Activated naive CD8-positive, alpha-beta T cell treated with anti-CD3 and anti-CD28 coated beads, Interleukin-2, amount 50 U/mL, for 16 hours (primary cell): ENCODE results near the gene CFAP74.
A peak's percentile ranks its signal among the peaks of the same experiment; 100 is the strongest.

ENCODE experiments used
- DNase-seq: peaks from one replicate; pipeline ENCODE4 v3.0.0-alpha.2; 2020; ENCODE audit warnings: low read depth, low spot score

The CFAP74 gene, protein sequence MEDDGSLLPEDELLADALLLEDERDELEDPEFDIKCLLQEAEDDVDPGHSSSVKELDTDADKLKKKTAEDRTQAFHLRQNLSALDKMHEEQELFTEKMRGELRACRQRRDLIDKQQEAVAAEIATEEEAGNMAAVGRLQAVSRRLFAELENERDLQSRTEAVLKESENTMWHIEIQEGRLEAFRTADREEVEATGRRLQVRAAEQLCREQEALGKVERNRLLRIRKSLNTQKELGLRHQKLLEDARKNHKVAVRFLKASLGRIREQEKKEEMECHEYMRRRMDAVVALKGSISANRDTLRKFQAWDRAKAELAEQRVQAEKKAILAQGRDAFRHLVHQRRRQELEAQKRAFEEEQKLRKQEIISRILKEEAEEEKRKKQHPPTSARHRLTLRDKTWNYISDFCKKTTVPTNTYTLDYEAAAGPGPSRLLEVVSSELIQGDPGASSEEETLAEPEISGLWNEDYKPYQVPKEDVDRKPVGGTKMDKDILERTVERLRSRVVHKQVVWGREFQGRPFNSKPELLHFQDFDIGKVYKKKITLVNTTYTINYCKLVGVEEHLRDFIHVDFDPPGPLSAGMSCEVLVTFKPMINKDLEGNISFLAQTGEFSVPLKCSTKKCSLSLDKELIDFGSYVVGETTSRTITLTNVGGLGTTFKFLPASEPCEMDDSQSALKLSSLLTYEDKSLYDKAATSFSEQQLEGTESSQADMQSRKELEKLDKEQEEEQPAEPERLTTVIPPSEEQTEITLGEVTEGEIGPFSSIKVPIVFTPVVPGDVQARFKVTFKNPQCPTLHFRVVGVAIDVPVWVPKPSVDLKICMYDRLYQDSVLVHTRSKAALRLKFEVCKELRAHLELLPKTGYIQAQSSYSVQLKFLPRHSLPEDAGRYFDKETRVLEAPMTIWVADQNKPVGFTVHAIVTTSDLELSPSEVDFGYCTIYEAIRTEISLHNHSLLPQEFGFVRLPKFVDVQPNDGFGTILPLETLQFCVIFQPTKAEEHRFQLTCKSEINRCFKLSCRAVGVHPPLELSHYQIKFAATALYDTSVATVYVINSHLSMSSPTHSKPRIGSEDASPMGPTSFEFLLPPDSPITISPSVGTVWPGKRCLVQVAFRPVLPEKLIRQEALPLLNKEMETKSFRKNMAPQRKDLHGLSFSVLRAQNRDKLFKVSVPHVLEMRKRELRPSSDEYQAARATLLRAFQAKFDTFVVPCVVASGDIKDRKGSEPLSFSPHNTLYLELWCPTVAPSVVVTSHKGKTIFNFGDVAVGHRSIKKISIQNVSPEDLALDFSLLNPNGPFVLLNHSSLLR (N-terminal part only)

DNA sequence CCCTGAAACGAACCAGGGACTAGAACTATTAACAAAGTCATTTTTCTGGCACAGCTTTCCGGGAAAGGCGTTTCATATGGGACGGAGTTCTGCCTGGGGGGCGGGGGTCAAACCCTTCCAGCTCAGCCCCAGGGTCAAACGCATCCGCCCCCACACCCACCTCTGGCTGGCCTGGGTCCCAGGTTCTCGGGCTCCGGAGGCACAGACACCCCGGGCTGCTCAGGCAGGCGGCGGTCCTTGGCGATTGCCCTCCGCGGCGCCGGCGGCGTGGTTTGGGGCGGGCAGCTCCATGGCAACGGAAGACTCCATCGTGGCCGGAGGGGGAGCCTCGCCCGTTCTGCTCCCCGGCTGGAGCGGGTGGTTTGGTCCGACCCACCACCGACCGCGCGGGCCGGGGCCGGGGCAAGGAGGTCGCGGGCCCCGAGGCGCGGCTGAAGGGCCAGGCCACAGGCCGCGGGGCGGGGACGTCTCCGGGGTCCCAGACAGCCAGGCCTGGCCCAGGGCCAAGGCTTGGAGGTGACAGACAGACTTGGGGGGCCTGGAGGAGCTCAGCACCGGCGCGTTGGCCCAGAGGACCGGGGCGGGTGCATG is at the start of gene CFAP74:
TSS of gene CFAP74 (minus strand) at position 246 of the 591 bp plus-strand sequence. CDS start 12,830 bp downstream, outside the sequence.
- DNase-seq: no peak

DNA sequence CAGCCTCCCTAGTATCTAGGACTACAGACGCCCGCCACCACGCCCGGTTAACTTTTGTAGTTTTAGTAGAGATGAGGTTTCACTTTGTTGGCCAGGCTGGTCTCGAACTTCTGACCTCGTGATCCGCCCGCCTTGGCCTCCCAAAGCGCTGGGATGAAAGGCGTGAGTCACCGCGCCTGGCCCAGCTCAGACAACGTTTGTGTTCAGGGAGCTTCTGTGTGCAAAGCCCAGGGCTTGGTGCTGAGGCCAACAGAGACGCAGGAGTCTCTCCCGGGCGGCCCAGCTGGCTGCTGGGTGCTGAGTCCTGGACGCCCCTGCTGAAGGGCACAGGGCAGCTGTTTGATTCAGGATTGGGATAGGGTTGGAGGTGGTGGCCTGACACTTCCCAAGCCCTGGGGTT is 49.6 kb upstream of the CFAP74 start:
- no peak for DNase-seq

DNA sequence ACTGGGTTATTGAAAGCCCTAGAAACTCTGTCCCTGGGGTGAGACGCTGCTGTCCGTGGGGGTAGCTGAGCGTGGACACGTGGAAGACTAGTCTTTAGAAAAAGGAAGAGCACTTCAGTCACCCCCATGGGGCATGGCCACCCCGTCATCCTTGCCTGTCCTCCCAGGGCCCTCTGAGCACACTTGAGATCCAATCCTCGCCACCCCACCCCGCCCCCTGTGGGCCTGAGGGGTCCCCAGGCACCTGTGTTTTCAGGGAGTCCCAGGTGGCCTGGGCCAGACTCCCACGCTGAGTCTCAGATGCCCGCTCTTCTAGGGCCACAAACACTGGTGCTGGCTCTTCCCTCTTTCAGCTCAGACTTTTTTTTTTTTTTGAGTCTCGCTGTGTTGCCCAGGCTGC is 49.2 kb upstream of the CFAP74 start:
- DNase-seq: no peak

DNA sequence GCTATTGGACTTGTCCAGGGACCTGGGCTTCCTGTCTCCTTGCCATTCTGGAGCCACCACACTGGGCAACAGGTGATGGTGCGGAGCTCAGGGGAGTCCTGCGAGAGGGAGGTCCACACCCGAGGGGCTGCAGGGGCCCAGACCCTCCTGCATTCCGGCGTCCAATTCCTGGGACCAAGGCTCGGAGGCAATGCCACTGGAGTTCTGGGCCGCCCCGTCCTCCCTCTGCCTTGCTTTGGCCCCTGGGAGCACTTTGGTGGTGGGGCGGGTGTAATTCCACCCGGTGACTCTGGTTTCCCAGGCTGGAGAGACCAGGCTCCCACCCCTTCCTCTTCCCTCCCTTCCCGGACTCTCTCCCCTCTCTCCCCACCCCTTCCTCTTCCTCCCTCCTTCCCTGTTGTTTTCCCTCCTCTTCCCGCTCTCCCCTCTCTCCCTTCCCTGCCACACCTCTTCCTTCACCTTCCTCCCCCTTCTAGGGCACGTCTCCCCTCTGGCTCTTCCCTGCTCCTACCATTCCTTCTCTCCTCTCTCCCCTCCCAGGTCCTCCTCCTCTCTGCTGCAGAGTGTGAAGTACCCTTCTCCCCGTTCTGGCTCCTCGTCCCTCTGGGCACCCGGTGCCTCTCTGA is 48.6 kb upstream of the CFAP74 start:
- no peak for DNase-seq

DNA sequence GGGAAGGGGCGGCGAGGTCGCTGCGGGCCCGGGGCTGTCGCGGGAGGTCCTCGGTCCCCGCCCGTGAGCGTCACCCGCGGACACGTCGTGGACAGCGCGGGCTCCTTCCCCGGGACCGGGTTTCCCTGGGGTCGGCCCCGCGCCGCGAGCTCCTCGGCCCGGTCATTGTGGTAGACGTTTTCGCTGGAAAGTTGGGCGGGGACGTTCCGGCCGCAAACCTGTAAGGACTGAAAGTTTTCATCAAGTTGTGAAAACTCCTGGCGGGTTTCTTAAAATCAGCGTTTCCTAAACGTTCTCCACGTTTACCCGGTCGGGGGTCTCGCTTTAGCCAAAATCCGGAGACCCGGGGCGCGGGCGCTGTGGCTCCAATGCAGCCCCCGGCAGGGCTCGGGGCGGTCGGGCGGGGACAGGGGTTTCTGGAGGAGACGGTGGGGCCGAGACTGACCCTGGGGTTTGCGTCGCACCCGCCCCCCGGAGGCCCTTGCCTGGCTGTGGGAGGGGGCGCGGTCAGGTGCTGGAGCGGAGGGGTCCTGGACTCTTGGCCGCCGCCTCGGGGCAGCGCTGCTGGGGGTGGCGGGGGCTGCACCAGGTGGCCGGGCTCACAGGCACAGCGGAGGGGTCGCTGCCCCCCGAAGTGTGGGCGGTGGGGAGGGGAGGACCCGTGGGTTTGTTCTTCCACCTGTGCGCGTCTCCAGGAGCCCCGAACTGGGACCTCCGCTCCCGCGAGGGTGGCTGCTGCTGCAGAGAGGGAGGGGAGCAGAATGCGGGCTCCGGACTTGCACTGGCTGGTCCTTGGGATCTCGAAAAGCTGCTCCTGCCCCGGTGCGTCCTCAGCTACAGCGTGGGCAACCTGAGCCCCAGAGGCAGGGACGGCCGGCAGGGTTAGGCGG is 47.5 kb upstream of the CFAP74 start:
- no peak for DNase-seq

- no peak for DNase-seq
These were observed 46.8 kb upstream of the CFAP74 start for GRCh38 chr1:2050461-2050792.

DNA sequence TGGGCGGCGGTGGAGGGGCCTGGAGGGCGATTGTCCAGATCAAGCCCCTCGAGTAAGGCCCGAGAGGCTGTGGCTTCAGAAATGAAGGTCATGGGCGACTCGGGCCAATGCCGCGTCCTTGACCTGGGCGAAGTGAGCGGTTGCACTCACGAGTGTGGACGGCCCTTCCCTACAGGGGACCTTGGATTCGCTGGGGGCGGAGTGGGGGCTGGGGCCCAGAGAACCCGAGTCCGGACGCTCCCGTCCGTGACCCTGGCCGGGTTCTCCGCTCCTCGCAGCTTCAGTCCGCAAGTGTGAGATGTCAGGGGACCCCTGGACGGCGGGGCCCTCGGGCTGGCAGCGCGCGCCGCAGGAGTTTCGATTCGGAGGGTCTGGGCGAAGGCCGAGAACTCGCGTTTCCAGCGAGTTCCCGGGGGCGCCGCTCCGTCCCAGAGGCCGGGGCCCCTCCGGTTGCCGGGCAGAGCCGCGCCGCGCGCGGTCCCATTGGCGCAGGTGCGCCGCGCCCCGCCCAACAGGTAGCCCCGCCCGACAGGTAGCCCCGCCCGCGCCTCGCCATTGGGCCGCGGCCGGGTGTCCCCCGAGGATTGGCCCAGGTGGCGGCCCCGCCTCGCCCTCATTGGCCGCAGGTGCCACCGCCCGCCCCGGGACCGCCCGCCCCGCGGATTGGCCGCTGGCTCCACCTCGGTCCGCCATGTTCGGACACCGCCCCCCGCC is 46.3 kb upstream of the CFAP74 start, which contains the start of gene PRKCZ:
TSS of gene PRKCZ (plus strand) at position 694 of the 714 bp plus-strand sequence. CDS start 220 bp downstream, outside the sequence.
- DNase-seq: peak; percentile 85

DNA sequence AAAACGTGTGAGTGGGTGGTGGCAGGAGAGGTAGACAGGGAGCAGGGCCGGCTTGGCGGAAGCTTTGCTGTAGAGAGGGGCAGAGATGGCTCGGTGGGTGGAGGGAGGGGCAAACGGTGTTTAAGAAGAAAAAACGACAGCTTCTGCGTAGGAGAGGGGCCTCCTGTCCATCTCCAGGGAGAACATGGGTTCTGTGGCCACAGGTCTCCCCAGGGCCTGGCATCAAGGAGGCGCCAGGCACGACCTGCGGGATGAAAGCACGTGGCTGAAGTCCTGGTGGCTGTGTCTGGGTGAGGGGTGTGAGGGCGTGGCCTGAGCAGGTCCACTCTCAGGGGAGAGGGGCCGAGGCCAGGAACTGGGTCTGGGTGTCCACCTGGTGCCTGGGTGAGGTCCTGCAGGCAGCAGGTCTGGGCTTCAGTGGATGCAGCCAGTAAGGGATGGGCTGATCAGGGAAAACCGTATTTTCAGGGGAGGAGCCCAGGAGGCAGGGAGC is 45.7 kb upstream of the CFAP74 start:
- DNase-seq: no peak

DNA sequence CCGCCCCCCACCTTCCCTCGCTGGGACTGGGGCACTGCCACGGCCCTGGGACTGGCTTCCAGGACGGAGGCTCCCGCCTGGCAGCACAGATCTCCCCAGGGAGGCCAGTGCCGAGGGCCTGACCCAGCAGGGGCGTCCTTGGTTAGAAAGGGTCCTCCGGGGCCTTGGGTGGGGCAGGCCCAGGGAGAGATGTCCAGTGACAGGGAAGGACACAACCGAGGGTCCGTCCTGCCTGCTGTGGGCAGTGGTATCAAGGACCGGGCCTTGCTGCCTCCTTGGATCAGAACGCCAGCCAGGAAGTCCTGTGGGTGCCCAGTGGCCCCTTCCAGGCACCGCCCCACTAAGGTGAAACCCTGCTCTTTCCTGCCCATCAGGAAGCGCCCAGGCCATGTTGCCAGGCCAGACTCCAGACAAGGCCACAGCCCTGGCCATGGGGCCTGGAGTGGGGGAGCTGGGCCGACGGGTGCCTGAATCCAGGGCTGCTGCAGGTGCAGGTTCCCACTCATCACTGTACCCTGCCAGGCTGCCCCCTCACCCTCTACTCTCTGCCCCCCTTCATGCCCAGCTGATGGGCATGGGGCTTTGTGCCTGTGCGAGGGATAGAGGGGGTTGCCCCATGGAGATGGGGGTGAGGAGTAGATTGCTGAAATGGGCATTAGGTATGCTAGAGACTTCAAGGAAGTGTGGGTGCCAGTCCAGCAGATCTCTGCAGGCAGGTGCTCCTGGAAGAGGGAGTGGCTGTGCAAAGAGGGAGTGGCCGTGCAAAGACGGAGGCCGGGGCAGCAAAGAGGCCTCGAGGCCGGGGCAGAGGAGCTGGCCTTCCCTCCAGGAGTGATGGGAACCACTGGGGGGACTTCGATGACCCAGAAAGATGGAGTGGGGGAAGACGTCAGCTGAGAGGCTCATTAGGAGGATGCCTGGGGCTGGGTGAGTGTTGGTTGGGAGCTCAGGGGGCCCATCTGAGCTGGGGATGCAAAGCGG is 44.5 kb upstream of the CFAP74 start:
- DNase-seq: no peak

- no peak for DNase-seq
These were observed 43.6 kb upstream of the CFAP74 start for GRCh38 chr1:2046953-2047748.

DNA sequence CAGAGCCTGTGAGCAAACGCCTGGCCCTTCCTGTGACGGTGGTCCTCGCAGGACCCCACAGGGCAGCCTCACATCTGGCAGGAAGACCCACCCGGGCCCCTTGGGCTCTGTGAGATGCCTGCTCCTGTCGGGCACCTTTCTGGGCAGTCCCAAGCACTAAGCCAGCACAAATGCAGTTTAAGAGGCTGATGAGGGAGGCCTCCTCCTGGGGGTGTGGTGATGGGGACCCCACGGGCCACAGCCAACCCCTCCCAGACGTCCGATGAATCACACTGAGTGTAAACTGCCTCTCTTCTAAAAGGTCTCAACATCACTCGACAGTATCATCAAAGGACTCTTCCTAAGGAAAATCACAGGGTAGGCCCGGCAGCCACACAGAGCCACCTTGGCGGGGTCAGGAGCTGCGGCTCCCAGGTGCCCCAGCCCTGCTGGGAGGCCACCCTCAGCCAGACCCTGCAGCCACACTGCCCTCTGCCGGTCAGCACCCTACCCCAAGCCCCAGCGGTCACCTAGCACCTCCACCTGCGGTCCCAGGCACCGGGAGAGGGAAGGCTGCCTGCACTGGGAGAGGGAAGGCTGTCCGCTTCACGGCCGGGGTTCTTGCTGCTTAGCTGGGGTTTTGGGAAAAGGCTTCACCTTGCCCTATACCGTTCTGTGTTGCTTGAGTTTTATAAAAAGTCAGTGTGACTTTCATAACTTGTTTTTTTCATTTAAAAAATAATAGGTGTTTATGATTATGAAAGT is 42.8 kb upstream of the CFAP74 start:
- no peak for DNase-seq

GRCh38 chr1:2045468-2046173 is 42.0 kb upstream of the CFAP74 start:
- no peak for DNase-seq

- DNase-seq: peak; percentile 57
These were observed 41.1 kb upstream of the CFAP74 start for GRCh38 chr1:2044510-2045319.

GRCh38 chr1:2043886-2044285 is 40.3 kb upstream of the CFAP74 start:
- no peak for DNase-seq
